IMR-90 (cell line): ENCODE measurements around the gene MGME1. TPM values are rescaled to one million over a fixed set of nuclear protein-coding genes. Genes with fewer than 3 reads are reported as not detected.

Experiments used
- ATAC-seq: fragments of 200-7000 bp; cut with Tn5 transposase; 2 replicates; pipeline ENCODE4 v1.9.1; 2020; ENCODE audit warnings: low read depth, mild to moderate bottlenecking, moderate library complexity
- BruUV-seq: library from RNA; stranded (reverse); fragments of 400-500 nt; replicated peaks from 2 replicates; lab custom pipeline; 2021; lab: Mats Ljungman, UMichigan
- CTCF ChIA-PET: fragments of 300-600 bp; formaldehyde crosslinking; extraction: SDS; loops from one replicate; lab custom pipeline; 2021; ENCODE audit warnings: antibody characterized with exemption; lab: Yijun Ruan, JAX
- POLR2A ChIA-PET: fragments of 300-600 bp; sonication (Branson Sonifier 250); formaldehyde crosslinking; loops from one replicate; lab custom pipeline; 2022; ENCODE audit warnings: antibody characterized with exemption; ENCODE audit not compliant: unreplicated experiment; lab: Charles Lee
- DNase-seq: peaks from one replicate; pipeline ENCODE4 v3.0.0; 2013
- H2AFZ ChIP-seq: replicated peaks from 2 replicates; pipeline ENCODE3; 2013; ENCODE audit warnings: low read length, mild to moderate bottlenecking; ENCODE audit not compliant: poor library complexity
- H2AK5ac ChIP-seq: 2 replicates; pipeline ENCODE4 v1.6.1; 2013; ENCODE audit warnings: low read depth, low read length, inconsistent platforms
- H2AK9ac ChIP-seq: replicated peaks from 2 replicates; pipeline ENCODE3; 2013; ENCODE audit warnings: mild to moderate bottlenecking, low read depth, low read length, moderate library complexity; ENCODE audit not compliant: poor library complexity
- H2BK120ac ChIP-seq: 2 replicates; pipeline ENCODE4 v1.6.1; 2013; ENCODE audit warnings: low read depth, low read length, inconsistent platforms
- H2BK15ac ChIP-seq: 3 replicates; pipeline ENCODE4 v1.6.1; 2013; ENCODE audit warnings: low read depth, low read length, inconsistent platforms
- H2BK20ac ChIP-seq: 2 replicates; pipeline ENCODE4 v1.6.1; 2013; ENCODE audit warnings: low read depth, mild to moderate bottlenecking, inconsistent platforms, low read length, moderate library complexity
- H2BK5ac ChIP-seq: 2 replicates; pipeline ENCODE4 v1.6.1; 2013; ENCODE audit warnings: mild to moderate bottlenecking, low read depth, low read length, inconsistent platforms; ENCODE audit not compliant: poor library complexity, severe bottlenecking
- H3K14ac ChIP-seq: replicated peaks from 2 replicates; pipeline ENCODE4 v1.6.1; 2013; ENCODE audit warnings: low read depth, low read length, inconsistent platforms
- H3K18ac ChIP-seq: 2 replicates; pipeline ENCODE4 v1.6.1; 2013; ENCODE audit warnings: low read depth, low read length, control low read depth
- H3K23ac ChIP-seq: 2 replicates; pipeline ENCODE4 v1.6.1; 2013; ENCODE audit warnings: low read depth, low read length, inconsistent platforms
- H3K27ac ChIP-seq: 2 replicates; pipeline ENCODE4 v1.5.1; 2013; ENCODE audit warnings: mild to moderate bottlenecking, control low read depth, low read length; ENCODE audit not compliant: insufficient read depth
- H3K27me3 ChIP-seq: 2 replicates; pipeline ENCODE4 v1.6.1; 2013; ENCODE audit warnings: low read length; ENCODE audit not compliant: control insufficient read depth, insufficient read depth
- H3K36me3 ChIP-seq: 2 replicates; pipeline ENCODE4 v1.6.1; 2013; ENCODE audit warnings: low read length, mixed read lengths; ENCODE audit not compliant: control insufficient read depth, insufficient read depth
- H3K4ac ChIP-seq: 2 replicates; pipeline ENCODE4 v1.6.1; 2013; ENCODE audit warnings: low read depth, low read length, inconsistent platforms
- H3K4me1 ChIP-seq: 2 replicates; pipeline ENCODE4 v1.6.1; 2013; ENCODE audit warnings: low read length, mixed read lengths; ENCODE audit not compliant: control insufficient read depth, insufficient read depth
- H3K4me2 ChIP-seq: 2 replicates; pipeline ENCODE4 v1.6.1; 2013; ENCODE audit warnings: low read depth, mild to moderate bottlenecking, control low read depth, low read length, moderate library complexity
- H3K4me3 ChIP-seq: 2 replicates; pipeline ENCODE4 v1.5.1; 2013; ENCODE audit warnings: low read depth, mild to moderate bottlenecking, control low read depth, low read length, moderate library complexity; ENCODE audit not compliant: insufficient read depth
- H3K56ac ChIP-seq: 2 replicates; pipeline ENCODE4 v1.6.1; 2013; ENCODE audit warnings: low read length, inconsistent platforms; ENCODE audit not compliant: insufficient read depth; ENCODE audit errors: extremely low read depth
- H3K79me1 ChIP-seq, 2 experiments: 2 replicates each; pipeline ENCODE4 v1.6.1; 2013; ENCODE audit warnings: low read length in 2 of 2, inconsistent platforms in 1 of 2, low read depth in 1 of 2
- H3K9ac ChIP-seq: 2 replicates; pipeline ENCODE4 v1.6.1; 2013; ENCODE audit warnings: low read depth, low read length, control low read depth
- H3K9me1 ChIP-seq: 2 replicates; pipeline ENCODE4 v1.6.1; 2013; ENCODE audit warnings: low read length, inconsistent platforms; ENCODE audit not compliant: insufficient read depth
- H3K9me3 ChIP-seq: 2 replicates; pipeline ENCODE4 v1.6.1; 2013; ENCODE audit warnings: low read length; ENCODE audit not compliant: control insufficient read depth, insufficient read depth
- H4K20me1 ChIP-seq: 2 replicates; pipeline ENCODE4 v1.6.1; 2013; ENCODE audit warnings: low read length, inconsistent platforms; ENCODE audit not compliant: insufficient read depth
- H4K5ac ChIP-seq: 2 replicates; pipeline ENCODE4 v1.6.1; 2013; ENCODE audit warnings: mild to moderate bottlenecking, low read depth, low read length, control low read depth
- H4K8ac ChIP-seq, 2 experiments: 2 replicates each; pipeline ENCODE4 v1.6.1; 2013; ENCODE audit warnings: low read depth in 2 of 2, low read length in 2 of 2, control low read depth in 1 of 2, inconsistent platforms in 1 of 2
- H4K91ac ChIP-seq: 2 replicates; pipeline ENCODE4 v1.6.1; 2013; ENCODE audit warnings: low read depth, low read length, inconsistent platforms; ENCODE audit not compliant: insufficient read depth
- BHLHE40 ChIP-seq: fragments of 150-350 bp; IDR thresholded peaks from 2 replicates; pipeline ENCODE4 v1.6.1; 2016; ENCODE audit warnings: mild to moderate bottlenecking, low read depth, low read length
- CEBPB ChIP-seq: IDR thresholded peaks from 2 replicates; pipeline ENCODE4 v1.6.1; 2012; ENCODE audit warnings: low read depth, low read length, improper control_type of control experiment
- CHD1 ChIP-seq: IDR thresholded peaks from 2 replicates; pipeline ENCODE4 v1.6.1; 2012; ENCODE audit warnings: low read depth, low read length, improper control_type of control experiment
- CTCF ChIP-seq: conservative IDR thresholded peaks from 2 replicates; pipeline ENCODE4 v1.5.1; 2012; ENCODE audit warnings: mild to moderate bottlenecking, low read depth, low read length, improper control_type of control experiment
- FOS ChIP-seq: fragments of 150-350 bp; IDR thresholded peaks from 2 replicates; pipeline ENCODE4 v1.6.1; 2016; ENCODE audit warnings: low read depth, low read length
- MXI1 ChIP-seq: IDR thresholded peaks from 2 replicates; pipeline ENCODE4 v1.6.1; 2012; ENCODE audit warnings: low read depth, mild to moderate bottlenecking, low read length, moderate library complexity, borderline replicate concordance
- NFE2L2 ChIP-seq: fragments of 150-350 bp; IDR thresholded peaks from 2 replicates; pipeline ENCODE4 v1.6.1; 2016; ENCODE audit warnings: low read depth, mild to moderate bottlenecking, low read length
- RAD21 ChIP-seq: IDR thresholded peaks from 2 replicates; pipeline ENCODE4 v1.6.1; 2012; ENCODE audit warnings: low read length, improper control_type of control experiment
- RCOR1 ChIP-seq: IDR thresholded peaks from 2 replicates; pipeline ENCODE4 v1.6.1; 2012; ENCODE audit warnings: mild to moderate bottlenecking, low read length, improper control_type of control experiment; ENCODE audit not compliant: insufficient replicate concordance
- RFX5 ChIP-seq: IDR thresholded peaks from 2 replicates; pipeline ENCODE4 v1.8.0; 2012; ENCODE audit warnings: low read depth, mild to moderate bottlenecking, low read length, moderate library complexity
- SMC3 ChIP-seq: fragments of 150-350 bp; IDR thresholded peaks from 2 replicates; pipeline ENCODE4 v1.6.1; 2016; ENCODE audit warnings: low read depth, mild to moderate bottlenecking, antibody characterized with exemption, low read length, moderate library complexity
- USF2 ChIP-seq: fragments of 150-350 bp; IDR thresholded peaks from 2 replicates; pipeline ENCODE4 v1.6.1; 2017; ENCODE audit warnings: mild to moderate bottlenecking, antibody characterized with exemption, low read length, low read depth
- WGBS, 2 experiments: methylation state at CpG; one replicate each; pipeline versions ENCODE4 v1.1.5 to v1.1.7; 2013; ENCODE audit warnings: missing lambda C conversion rate in 2 of 2; ENCODE audit not compliant: insufficient read length in 1 of 2; ENCODE audit errors: extremely low coverage in 2 of 2; 5-methylcytosine and 5-hydroxymethylcytosine counted together
- dilution Hi-C: fragments of 300-500 bp; cut with HindIII; formaldehyde crosslinking; loops from one replicate; pipeline ENCODE4 v1.14.3; 2018; ENCODE audit warnings: low sequenced_read_pairs; ENCODE audit not compliant: unreplicated experiment
- in situ Hi-C: fragments of 300-500 bp; cut with MboI; formaldehyde crosslinking; loops from 3 replicates; pipeline ENCODE4 v1.14.3; 2019; ENCODE audit warnings: low sequenced_read_pairs, inconsistent platforms, mixed read lengths
- intact Hi-C: fragments of 100-400 bp; cut with micrococcal nuclease; formaldehyde crosslinking; loops from 2 replicates; pipeline ENCODE4 v1.10.0; 2022
- polyA plus RNA-seq, 3 experiments: library from polyadenylated mRNA; depleted of rRNA; stranded (reverse); fragments of >200 nt; gene quantifications; 2 replicates each; pipeline ENCODE4 v1.2.3, GENCODE V29; 2012; ENCODE audit warnings: low replicate concordance in 1 of 3
- total RNA-seq: library from RNA; depleted of rRNA; stranded (reverse); fragments of >200 nt; gene quantifications from 2 replicates; pipeline ENCODE4 v1.2.3, GENCODE V29; 2012
- TF ChIP-seq, protein P1 (sequence below): fragments of 150-350 bp; IDR thresholded peaks from 2 replicates; pipeline ENCODE4 v1.6.1; 2016; ENCODE audit warnings: low read depth, mild to moderate bottlenecking, low read length, moderate library complexity, borderline replicate concordance

The MGME1 gene
- total and polyA plus RNA-seq, 2 of the 4 experiments (the other 2 are of a cell fraction) = 7.2 to 9.3 TPM

- Histone ChIP-seq H4K91ac (no peak overlapping the region), H3K4me2 (no peak overlapping the region), H3K27ac (no peak overlapping the region), H3K4me1 (peaks cover 15% of the 10 kb centered on the region; the same call in 1 of the 2 replicates), H3K4me3 (no peak overlapping the region), H2BK15ac (no peak overlapping the region), H3K9ac (no peak overlapping the region), H3K9me1 (peaks cover 13% of the 10 kb centered on the region), H3K4ac (no peak overlapping the region), H3K23ac (no peak overlapping the region), H2AFZ (peak overlapping the region; percentile 17), H2BK5ac (no peak overlapping the region), H3K36me3 (no peaks in the 10 kb centered on the region), H4K8ac (no peak overlapping the region), H3K56ac (no peak overlapping the region), H3K9me3 (no peaks in the 10 kb centered on the region), H3K18ac (no peak overlapping the region), H4K5ac (no peak overlapping the region), H3K14ac (0 out of 2 replicates have a peak overlapping the region, but pooled peaks have one; percentile 8), H2BK120ac (no peak overlapping the region), H3K79me1 (no peaks in the 10 kb centered on the region), H4K20me1 (no peaks in the 10 kb centered on the region), H3K27me3 (peaks cover 4% of the 10 kb centered on the region; the same call in 1 of the 2 replicates), H2AK5ac (no peak overlapping the region), H2BK20ac (no peak overlapping the region), H2AK9ac (no peak overlapping the region)
- dilution Hi-C loops = no loop called here
- in situ Hi-C loops = no loop called here
- ChIA-PET POLR2A (no interaction called here), CTCF (no interaction called here)
- WGBS, 2 experiments = no CpG with 5 or more reads among the region's 5 CpGs
- no TSS peak for BruUV-seq
- ATAC-seq = no peak
- TF ChIP-seq CHD1 = no peak
- TF ChIP-seq CEBPB = no peak
- no peak for TF ChIP-seq RAD21
- no peak for TF ChIP-seq SMC3
- TF ChIP-seq CTCF = no peak
- no peak for TF ChIP-seq FOS
- no peak for TF ChIP-seq RFX5
- no peak for TF ChIP-seq MXI1
- TF ChIP-seq, protein P1, sequence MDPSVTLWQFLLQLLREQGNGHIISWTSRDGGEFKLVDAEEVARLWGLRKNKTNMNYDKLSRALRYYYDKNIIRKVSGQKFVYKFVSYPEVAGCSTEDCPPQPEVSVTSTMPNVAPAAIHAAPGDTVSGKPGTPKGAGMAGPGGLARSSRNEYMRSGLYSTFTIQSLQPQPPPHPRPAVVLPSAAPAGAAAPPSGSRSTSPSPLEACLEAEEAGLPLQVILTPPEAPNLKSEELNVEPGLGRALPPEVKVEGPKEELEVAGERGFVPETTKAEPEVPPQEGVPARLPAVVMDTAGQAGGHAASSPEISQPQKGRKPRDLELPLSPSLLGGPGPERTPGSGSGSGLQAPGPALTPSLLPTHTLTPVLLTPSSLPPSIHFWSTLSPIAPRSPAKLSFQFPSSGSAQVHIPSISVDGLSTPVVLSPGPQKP = no peak
- TF ChIP-seq BHLHE40 = no peak
- no peak for TF ChIP-seq USF2
- TF ChIP-seq RCOR1 = no peak
- no peak for TF ChIP-seq NFE2L2
- no peak for DNase-seq
- intact Hi-C loops = no loop called here
Observed at GRCh38 chr20:18003897-18004296, 35.1 kb downstream of the MGME1 start.
